Endodermal cell (in vitro differentiated cells): ENCODE measurements around the gene PIF1. TPM values are rescaled to one million over a fixed set of nuclear protein-coding genes. Genes with fewer than 3 reads are reported as not detected.
A peak's percentile ranks its signal among the peaks of the same experiment; 100 is the strongest.

Source experiments
- DNase-seq: peaks from one replicate; pipeline ENCODE4 v3.0.0-alpha.2; 2017
- H3K27ac ChIP-seq: 2 replicates; pipeline ENCODE4 v1.5.1; 2013; ENCODE audit warnings: mild to moderate bottlenecking, low read depth, low read length, moderate library complexity
- H3K27me3 ChIP-seq: 2 replicates; pipeline ENCODE4 v1.6.1; 2013; ENCODE audit warnings: mild to moderate bottlenecking, low read length, moderate library complexity; ENCODE audit not compliant: insufficient read depth, control insufficient read depth, poor library complexity, severe bottlenecking
- H3K36me3 ChIP-seq: 2 replicates; pipeline ENCODE4 v1.7.0; 2013; ENCODE audit warnings: mild to moderate bottlenecking, low read length, moderate library complexity; ENCODE audit not compliant: control insufficient read depth, insufficient read depth
- H3K4me1 ChIP-seq: one replicate; pipeline ENCODE4 v1.7.0; 2013; ENCODE audit warnings: low read length; ENCODE audit not compliant: control insufficient read depth, insufficient read depth
- H3K4me3 ChIP-seq: 2 replicates; pipeline ENCODE4 v1.5.1; 2013; ENCODE audit warnings: mild to moderate bottlenecking, low read length, moderate library complexity
- H3K9ac ChIP-seq: 2 replicates; pipeline ENCODE4 v1.6.1; 2013; ENCODE audit warnings: mild to moderate bottlenecking, low read length, moderate library complexity; ENCODE audit not compliant: poor library complexity, severe bottlenecking; ENCODE audit errors: extremely low read depth
- H3K9me3 ChIP-seq: 2 replicates; pipeline ENCODE4 v1.6.1; 2013; ENCODE audit warnings: mild to moderate bottlenecking, low read length, moderate library complexity; ENCODE audit not compliant: control insufficient read depth
- H3K27ac Mint-ChIP-seq: 2 replicates; pipeline ENCODE4 v1.8.0; 2020; ENCODE audit warnings: mixed read lengths
- H3K27me3 Mint-ChIP-seq: 2 replicates; pipeline ENCODE4 v1.8.0; 2021; ENCODE audit warnings: mild to moderate bottlenecking, mixed read lengths; ENCODE audit not compliant: insufficient read depth
- H3K36me3 Mint-ChIP-seq: 2 replicates; pipeline ENCODE4 v1.8.0; 2020; ENCODE audit warnings: low read depth, mixed read lengths
- H3K4me1 Mint-ChIP-seq: 2 replicates; pipeline ENCODE4 v1.8.0; 2020; ENCODE audit warnings: mixed read lengths
- H3K4me3 Mint-ChIP-seq: 2 replicates; pipeline ENCODE4 v1.8.0; 2020; ENCODE audit warnings: mild to moderate bottlenecking, moderate library complexity, mixed read lengths
- H3K9me3 Mint-ChIP-seq: 2 replicates; pipeline ENCODE4 v1.8.0; 2020; ENCODE audit warnings: mild to moderate bottlenecking, mixed read lengths
- WGBS, 2 experiments: methylation state at CpG; one replicate each; pipeline versions ENCODE4 v1.1.5 to v1.1.7; 2013; ENCODE audit warnings: missing lambda C conversion rate in 2 of 2, mixed read lengths in 1 of 2; ENCODE audit not compliant: insufficient coverage in 1 of 2, insufficient read length in 1 of 2; 5-methylcytosine and 5-hydroxymethylcytosine counted together
- total RNA-seq, 2 donors: library from RNA; stranded (reverse); fragmentation: NEBNext Ultra II Directional in 1 of 2; extraction: Animal tissue kit (Norgen Biotek cat#: 25700) in 1 of 2; gene quantifications; 2 replicates in 1 of 2; 3 replicates in 1 of 2; pipeline ENCODE4 v1.2.1, GENCODE V29; 2021
- TF ChIP-seq, protein P1 (sequence below): fragments of 200-600 bp; sonication (generic); conservative IDR thresholded peaks from 2 replicates; pipeline ENCODE4 v1.5.0; 2021; ENCODE audit warnings: antibody characterized with exemption, mild to moderate bottlenecking

The PIF1 gene
- total RNA-seq, 2 donors from 2014 or later = 60.7 to 64.6 TPM

DNA sequence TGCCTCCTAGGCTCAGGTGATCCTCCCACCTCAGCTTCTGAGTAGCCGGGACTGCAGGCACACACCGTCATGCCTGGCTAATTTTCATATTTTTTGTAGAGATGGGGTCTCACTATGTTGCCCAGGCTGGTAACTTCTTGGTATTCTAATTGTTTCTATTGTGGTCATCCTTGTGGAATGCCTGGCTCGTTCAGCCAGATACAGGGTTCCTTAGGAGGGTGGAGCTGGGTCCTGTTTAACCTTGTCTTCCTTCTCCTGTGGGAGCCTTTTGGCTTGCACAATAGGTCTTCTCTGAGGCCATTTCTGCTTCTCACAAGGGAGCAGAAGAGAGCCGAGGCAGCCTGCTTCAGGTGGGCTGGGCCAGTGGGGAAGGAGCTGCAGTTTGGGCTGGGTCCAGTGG lies 32.0 kb upstream of the PIF1 start:
- H3K4me3 ChIP-seq = no peak overlapping the region
- no peak overlapping the region for H3K4me3 Mint-ChIP-seq
- TF ChIP-seq, protein P1, sequence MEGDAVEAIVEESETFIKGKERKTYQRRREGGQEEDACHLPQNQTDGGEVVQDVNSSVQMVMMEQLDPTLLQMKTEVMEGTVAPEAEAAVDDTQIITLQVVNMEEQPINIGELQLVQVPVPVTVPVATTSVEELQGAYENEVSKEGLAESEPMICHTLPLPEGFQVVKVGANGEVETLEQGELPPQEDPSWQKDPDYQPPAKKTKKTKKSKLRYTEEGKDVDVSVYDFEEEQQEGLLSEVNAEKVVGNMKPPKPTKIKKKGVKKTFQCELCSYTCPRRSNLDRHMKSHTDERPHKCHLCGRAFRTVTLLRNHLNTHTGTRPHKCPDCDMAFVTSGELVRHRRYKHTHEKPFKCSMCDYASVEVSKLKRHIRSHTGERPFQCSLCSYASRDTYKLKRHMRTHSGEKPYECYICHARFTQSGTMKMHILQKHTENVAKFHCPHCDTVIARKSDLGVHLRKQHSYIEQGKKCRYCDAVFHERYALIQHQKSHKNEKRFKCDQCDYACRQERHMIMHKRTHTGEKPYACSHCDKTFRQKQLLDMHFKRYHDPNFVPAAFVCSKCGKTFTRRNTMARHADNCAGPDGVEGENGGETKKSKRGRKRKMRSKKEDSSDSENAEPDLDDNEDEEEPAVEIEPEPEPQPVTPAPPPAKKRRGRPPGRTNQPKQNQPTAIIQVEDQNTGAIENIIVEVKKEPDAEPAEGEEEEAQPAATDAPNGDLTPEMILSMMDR = no peak
- 85 to 93% methylated on average over 3 to 4 of the region's 4 CpGs for WGBS, 2 experiments
- H3K36me3 ChIP-seq = peaks cover 56% of the 10 kb centered on the region
- H3K27ac Mint-ChIP-seq = peak overlapping the region; percentile 86
- peaks cover 19% of the 10 kb centered on the region for H3K4me1 Mint-ChIP-seq
- H3K36me3 Mint-ChIP-seq = peaks cover 53% of the 10 kb centered on the region
- DNase-seq = no peak
- no peaks in the 10 kb centered on the region for H3K9me3 ChIP-seq
- H3K4me1 ChIP-seq = no peaks in the 10 kb centered on the region
- no peak overlapping the region for H3K9ac ChIP-seq
- no peaks in the 10 kb centered on the region for H3K9me3 Mint-ChIP-seq
- H3K27me3 Mint-ChIP-seq = no peaks in the 10 kb centered on the region
- H3K27me3 ChIP-seq = no peaks in the 10 kb centered on the region
- peak overlapping the region; percentile 68 for H3K27ac ChIP-seq

DNA sequence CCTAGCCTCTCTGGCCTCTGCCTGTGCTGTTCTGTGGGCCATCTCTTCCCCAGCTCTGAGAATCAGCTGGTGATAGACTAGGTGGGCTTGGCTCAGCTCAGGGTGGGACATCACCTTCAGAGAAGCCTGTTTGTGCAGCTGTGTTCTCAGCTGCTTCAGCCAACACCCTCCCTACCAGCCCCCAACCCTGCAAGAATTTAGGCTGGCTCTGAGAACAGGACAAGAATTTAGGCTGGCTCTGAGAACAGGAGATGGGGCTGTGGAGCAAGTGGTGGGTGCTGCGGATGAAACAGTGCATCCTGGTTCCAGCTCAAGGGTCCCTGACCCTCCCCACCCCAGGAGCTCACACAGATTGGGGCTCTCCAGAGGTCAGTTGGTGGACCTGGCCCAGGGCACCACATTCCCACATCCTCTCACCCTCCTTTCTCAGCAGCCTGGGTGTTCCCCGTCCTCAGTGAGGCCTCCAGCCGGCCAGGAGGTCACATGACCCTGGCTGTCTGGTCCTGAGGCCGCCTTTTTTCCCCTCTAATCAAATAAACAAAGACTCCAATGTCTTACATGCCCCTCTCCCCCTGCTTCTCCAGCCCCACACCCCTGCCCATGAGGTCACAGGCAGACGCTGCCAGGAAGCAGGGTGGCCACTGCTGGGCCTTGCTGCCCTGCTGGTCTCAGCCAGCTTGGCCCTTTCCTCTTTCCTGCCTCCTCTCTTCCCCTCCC lies 31.1 kb upstream of the PIF1 start:
- Mint-ChIP-seq H3K4me3 (no peak overlapping the region), H3K4me1 (peaks cover 13% of the 10 kb centered on the region), H3K9me3 (no peaks in the 10 kb centered on the region), H3K36me3 (peaks cover 49% of the 10 kb centered on the region), H3K27me3 (no peaks in the 10 kb centered on the region), H3K27ac (peak overlapping the region; percentile 86)
- 47 to 66% methylated on average over 3 to 5 of the region's 5 CpGs for WGBS, 2 experiments
- peak; percentile 53 for DNase-seq
- TF ChIP-seq, protein P1 = peak; percentile 16
- H3K36me3 ChIP-seq = peaks cover 52% of the 10 kb centered on the region
- no peak overlapping the region for H3K4me3 ChIP-seq
- no peaks in the 10 kb centered on the region for H3K27me3 ChIP-seq
- peak overlapping the region; percentile 68 for H3K27ac ChIP-seq
- no peaks in the 10 kb centered on the region for H3K4me1 ChIP-seq
- no peak overlapping the region for H3K9ac ChIP-seq
- H3K9me3 ChIP-seq = no peaks in the 10 kb centered on the region

DNA sequence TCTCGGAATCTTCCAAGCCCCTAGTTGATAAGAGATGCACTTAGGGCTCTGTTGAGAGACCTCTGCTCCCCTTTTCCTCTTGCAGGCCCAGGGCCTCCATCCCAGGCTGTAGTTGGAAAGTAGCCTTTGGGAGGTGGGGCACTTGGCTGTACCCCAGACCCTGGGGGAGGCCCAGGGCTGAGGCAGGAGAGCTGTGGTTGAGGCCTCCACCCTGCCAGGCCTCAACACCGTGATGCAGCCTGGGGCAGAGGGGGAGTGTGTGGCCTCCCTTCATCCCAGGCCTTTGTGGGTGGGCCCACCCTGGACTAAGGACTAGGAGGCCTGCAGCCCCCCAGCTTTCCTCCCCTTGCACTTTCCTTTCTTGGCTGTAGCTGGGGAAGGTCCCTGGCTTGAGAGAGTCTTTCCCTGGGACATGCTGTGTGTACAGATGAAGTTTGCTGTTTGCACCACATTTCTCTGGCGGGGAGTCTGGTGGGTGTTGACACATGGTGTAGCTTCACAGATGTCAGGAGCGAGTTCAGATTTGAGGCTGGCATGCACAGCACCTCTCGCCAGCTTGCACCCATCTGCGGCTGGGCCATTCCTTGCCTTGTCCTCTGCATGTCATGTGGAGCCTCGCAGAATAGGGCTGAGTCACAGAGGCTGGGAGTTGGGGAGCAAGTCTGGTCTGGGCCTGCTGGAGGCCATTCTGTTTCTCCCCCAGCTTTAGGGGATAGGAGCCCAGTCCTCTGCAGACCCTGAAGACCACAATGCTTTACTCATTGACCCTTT lies 29.9 kb upstream of the PIF1 start:
- Mint-ChIP-seq H3K36me3 (peaks cover 49% of the 10 kb centered on the region), H3K9me3 (no peaks in the 10 kb centered on the region), H3K27me3 (no peaks in the 10 kb centered on the region), H3K4me3 (no peak overlapping the region), H3K4me1 (peaks cover 18% of the 10 kb centered on the region), H3K27ac (peak overlapping the region; percentile 69)
- Histone ChIP-seq H3K36me3 (peaks cover 48% of the 10 kb centered on the region), H3K4me1 (no peaks in the 10 kb centered on the region), H3K27me3 (no peaks in the 10 kb centered on the region), H3K9me3 (no peaks in the 10 kb centered on the region), H3K27ac (peak overlapping the region; percentile 41), H3K4me3 (no peak overlapping the region), H3K9ac (no peak overlapping the region)
- TF ChIP-seq, protein P1 = no peak
- 93 to 97% methylated on average over 5 to 7 of the region's 7 CpGs for WGBS, 2 experiments
- no peak for DNase-seq
